ENCODE results near the gene GSG1.

The GSG1 gene

GRCh38 chr12:13148485-13148847 lies 45.0 kb upstream of the GSG1 start:
- TF ChIP-seq, protein P1, sequence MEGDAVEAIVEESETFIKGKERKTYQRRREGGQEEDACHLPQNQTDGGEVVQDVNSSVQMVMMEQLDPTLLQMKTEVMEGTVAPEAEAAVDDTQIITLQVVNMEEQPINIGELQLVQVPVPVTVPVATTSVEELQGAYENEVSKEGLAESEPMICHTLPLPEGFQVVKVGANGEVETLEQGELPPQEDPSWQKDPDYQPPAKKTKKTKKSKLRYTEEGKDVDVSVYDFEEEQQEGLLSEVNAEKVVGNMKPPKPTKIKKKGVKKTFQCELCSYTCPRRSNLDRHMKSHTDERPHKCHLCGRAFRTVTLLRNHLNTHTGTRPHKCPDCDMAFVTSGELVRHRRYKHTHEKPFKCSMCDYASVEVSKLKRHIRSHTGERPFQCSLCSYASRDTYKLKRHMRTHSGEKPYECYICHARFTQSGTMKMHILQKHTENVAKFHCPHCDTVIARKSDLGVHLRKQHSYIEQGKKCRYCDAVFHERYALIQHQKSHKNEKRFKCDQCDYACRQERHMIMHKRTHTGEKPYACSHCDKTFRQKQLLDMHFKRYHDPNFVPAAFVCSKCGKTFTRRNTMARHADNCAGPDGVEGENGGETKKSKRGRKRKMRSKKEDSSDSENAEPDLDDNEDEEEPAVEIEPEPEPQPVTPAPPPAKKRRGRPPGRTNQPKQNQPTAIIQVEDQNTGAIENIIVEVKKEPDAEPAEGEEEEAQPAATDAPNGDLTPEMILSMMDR (IDR thresholded peaks at IDR 0.05; ENCODE audit: insufficient read depth, low read length, poor library complexity, severe bottlenecking) = no peak
- no peak overlapping the region for H3K4me3 ChIP-seq (replicated peaks; ENCODE audit: low read depth, low read length)

GRCh38 chr12:13147688-13148484 lies 44.4 kb upstream of the GSG1 start:
- no peak for DNase-seq (ENCODE audit: extremely low read depth, insufficient read length)
- Histone ChIP-seq H3K27me3 (replicated peaks; ENCODE audit: control insufficient read depth, insufficient read depth, low read length) (peaks cover 1% of the 10 kb centered on the region; the same call in 1 of the 2 replicates), H3K36me3 (ENCODE audit: control insufficient read depth, insufficient read depth, low read length) (no peaks in the 10 kb centered on the region), H3K4me3 (replicated peaks; ENCODE audit: low read depth, low read length) (no peak overlapping the region)
- TF ChIP-seq, protein P1 (IDR thresholded peaks at IDR 0.05; ENCODE audit: insufficient read depth, low read length, poor library complexity, severe bottlenecking) = no peak

More at GRCh38 chr12:13148485-13148847, 45.0 kb upstream of the GSG1 start:
- Histone ChIP-seq H3K36me3 (ENCODE audit: control insufficient read depth, insufficient read depth, low read length) (no peaks in the 10 kb centered on the region), H3K27me3 (replicated peaks; ENCODE audit: control insufficient read depth, insufficient read depth, low read length) (peaks cover 4% of the 10 kb centered on the region; the same call in 1 of the 2 replicates)
- DNase-seq (ENCODE audit: extremely low read depth, insufficient read length) = no peak

DNA sequence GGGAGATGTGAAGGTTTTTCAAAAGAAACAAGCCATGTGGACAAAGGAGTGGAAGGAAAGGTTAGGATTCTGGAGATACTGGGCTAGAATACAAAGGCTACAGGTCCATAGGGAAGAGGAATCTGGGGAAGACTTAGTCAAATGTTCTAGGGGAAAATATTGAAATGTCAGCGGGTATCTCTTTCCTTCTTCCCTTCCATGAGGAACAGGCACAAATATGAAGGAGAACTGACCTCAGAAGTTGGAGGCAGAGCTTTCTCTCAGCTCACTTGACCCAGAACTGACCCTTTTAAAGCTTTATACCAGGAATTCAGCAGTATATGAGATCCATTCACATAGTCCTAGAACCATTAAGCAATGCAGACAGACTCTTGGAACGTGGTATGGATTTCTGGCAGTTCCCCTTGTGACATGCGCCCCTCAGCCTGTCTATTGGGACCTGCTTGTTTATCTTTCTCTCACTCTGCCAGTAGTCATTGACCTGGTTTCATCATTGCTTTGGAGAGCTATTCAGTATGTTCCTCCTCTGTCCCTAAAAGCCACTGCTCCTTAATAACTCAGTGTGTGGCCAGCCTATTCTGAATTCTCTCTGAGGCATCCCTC lies 43.0 kb upstream of the GSG1 start:
- Histone ChIP-seq H3K27me3 (replicated peaks; ENCODE audit: control insufficient read depth, insufficient read depth, low read length) (peaks cover 1% of the 10 kb centered on the region; the same call in 1 of the 2 replicates), H3K36me3 (ENCODE audit: control insufficient read depth, insufficient read depth, low read length) (no peaks in the 10 kb centered on the region), H3K4me3 (replicated peaks; ENCODE audit: low read depth, low read length) (no peak overlapping the region)
- TF ChIP-seq, protein P1 (IDR thresholded peaks at IDR 0.05; ENCODE audit: insufficient read depth, low read length, poor library complexity, severe bottlenecking) = no peak
- no peak for DNase-seq (ENCODE audit: extremely low read depth, insufficient read length)

DNA sequence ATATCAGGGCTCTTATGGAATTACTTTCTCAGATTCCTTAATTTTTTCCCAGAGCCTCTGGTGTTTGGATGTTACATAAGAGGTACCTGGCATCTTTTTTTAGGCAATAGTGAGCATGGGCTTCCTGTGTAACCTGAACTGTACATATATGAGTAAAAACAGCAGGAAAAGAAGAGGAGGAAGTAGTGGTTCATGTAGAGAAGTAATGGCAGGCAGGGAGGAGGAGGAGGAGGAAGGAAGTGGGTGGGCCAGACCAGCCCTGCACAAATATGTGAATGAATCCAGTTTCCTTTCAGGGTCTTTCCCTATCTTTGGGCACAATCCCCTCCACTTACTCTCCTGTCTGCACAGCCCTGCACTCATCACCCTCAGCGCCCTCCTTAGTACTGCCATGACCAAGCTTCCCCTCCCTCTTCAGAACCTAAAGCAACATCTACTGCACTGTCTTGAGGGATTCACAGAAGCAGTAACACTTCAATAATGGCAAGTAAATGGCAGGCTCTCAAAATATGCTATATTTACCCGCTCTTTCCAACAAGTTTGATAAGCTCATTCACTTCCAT lies 40.9 kb upstream of the GSG1 start:
- TF ChIP-seq, protein P1 (IDR thresholded peaks at IDR 0.05; ENCODE audit: insufficient read depth, low read length, poor library complexity, severe bottlenecking) = no peak
- no peak for DNase-seq (ENCODE audit: extremely low read depth, insufficient read length)
- peaks cover 1% of the 10 kb centered on the region; the same call in 1 of the 2 replicates for H3K27me3 ChIP-seq (replicated peaks; ENCODE audit: control insufficient read depth, insufficient read depth, low read length)

DNA sequence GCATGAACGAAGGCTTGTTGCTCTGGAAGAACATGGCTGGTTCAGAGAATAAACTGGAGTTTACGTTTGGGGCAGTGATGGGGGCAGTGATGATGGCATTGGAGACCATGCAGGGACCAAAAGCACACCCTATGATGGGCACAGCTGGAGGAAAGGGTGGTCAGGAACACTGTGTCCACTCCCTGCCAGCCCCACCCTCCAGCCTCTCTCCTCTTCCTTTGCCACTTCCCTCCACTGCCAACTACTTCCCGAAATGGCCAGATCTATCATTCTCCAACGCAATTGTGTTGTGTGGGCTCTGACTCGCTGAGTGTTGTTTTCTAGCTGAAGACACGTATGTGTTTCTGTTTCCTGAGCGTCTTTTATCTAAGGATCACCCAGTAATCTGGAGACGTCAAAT lies 39.3 kb upstream of the GSG1 start:
- H3K4me3 ChIP-seq (replicated peaks; ENCODE audit: low read depth, low read length) = no peak overlapping the region
- no peaks in the 10 kb centered on the region for H3K36me3 ChIP-seq (ENCODE audit: control insufficient read depth, insufficient read depth, low read length)
- H3K27me3 ChIP-seq (replicated peaks; ENCODE audit: control insufficient read depth, insufficient read depth, low read length) = peaks cover 1% of the 10 kb centered on the region; the same call in 1 of the 2 replicates
- TF ChIP-seq, protein P1 (IDR thresholded peaks at IDR 0.05; ENCODE audit: insufficient read depth, low read length, poor library complexity, severe bottlenecking) = no peak
- no peak for DNase-seq (ENCODE audit: extremely low read depth, insufficient read length)

More for the DNA sequence above, 40.9 kb upstream of the GSG1 start:
- Histone ChIP-seq H3K4me3 (replicated peaks; ENCODE audit: low read depth, low read length) (no peak overlapping the region), H3K36me3 (ENCODE audit: control insufficient read depth, insufficient read depth, low read length) (no peaks in the 10 kb centered on the region)

Measured in GM06990 (cell line).